ENCODE measurements around the gene POM121L2. TPM values are rescaled to one million over a fixed set of nuclear protein-coding genes. Genes with fewer than 3 reads are reported as not detected.

POM121L2 gene
- not detected for total RNA-seq
- long read RNA-seq: 0 reads

GRCh38 chr6:27312146-27312949, at the start of gene POM121L2:
POM121L2 (minus strand) TSS chr6:27312273; CDS start chr6:27312170, 103 bp downstream.
- DNase-seq (ENCODE audit: low spot score): no peak

GRCh38 chr6:27359231-27359630, 47.2 kb upstream of the POM121L2 start:
- no peak for DNase-seq (ENCODE audit: low spot score)

DNA sequence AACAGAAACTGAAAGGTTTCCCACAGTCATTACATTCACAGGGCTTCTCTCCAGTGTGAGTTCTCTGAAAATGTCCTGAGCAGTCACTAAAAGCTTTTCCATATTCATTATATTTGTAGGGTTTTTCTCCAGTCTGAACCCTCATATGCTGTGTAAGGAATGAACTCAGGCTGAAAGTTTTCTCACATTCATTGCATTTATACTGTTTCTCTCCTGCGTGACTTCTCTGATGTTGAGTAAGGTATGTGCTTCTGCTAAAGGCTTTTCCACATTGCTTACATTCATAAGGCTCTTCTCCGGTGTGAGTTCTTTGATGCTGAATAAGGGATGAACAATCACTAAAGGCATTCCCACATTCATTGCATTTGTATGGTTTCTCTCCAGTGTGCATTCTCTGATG, 46.7 kb upstream of the POM121L2 start:
- DNase-seq (ENCODE audit: low spot score): no peak

DNA sequence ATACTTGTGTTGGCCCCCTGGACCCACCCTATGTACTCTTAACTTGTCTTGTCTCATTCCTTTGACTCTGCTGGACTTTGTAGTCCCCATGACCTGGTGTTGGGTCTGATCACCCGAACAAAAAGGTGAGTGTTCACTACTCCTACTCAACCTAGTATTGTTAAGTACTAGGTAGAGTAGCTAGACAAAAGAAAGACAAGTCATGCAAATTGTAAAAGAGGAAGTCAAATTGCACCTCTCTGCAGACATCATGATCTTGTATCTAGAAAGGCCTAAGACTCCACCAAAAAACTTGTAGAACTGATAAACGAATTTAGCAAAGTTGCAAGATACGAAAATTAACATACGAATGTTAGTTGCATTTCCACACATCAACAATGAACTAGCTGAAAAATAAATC, 40.8 kb upstream of the POM121L2 start:
- no peak for DNase-seq (ENCODE audit: low spot score)

DNA sequence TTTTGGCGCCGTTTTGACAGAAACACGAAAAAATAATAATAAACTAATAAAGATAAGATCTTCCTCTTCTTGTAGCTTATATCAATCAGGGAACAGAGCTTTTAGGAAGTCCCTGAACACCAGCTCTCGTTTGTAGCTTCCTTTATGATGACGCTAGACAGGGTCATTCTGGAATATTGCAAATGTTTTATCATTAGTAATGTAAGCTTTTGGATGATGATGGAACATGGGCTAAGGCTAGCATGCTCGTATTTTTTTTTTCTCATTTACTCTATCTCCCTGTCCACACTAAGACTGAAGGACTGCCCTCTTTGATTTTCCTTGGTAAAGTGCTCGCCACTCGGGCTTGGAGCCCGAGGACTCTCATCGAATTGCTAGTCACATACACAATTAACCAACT, 22.1 kb upstream of the POM121L2 start:
- no peak for DNase-seq (ENCODE audit: low spot score)

GRCh38 chr6:27333642-27334040, 21.6 kb upstream of the POM121L2 start:
- DNase-seq (ENCODE audit: low spot score): no peak

DNA sequence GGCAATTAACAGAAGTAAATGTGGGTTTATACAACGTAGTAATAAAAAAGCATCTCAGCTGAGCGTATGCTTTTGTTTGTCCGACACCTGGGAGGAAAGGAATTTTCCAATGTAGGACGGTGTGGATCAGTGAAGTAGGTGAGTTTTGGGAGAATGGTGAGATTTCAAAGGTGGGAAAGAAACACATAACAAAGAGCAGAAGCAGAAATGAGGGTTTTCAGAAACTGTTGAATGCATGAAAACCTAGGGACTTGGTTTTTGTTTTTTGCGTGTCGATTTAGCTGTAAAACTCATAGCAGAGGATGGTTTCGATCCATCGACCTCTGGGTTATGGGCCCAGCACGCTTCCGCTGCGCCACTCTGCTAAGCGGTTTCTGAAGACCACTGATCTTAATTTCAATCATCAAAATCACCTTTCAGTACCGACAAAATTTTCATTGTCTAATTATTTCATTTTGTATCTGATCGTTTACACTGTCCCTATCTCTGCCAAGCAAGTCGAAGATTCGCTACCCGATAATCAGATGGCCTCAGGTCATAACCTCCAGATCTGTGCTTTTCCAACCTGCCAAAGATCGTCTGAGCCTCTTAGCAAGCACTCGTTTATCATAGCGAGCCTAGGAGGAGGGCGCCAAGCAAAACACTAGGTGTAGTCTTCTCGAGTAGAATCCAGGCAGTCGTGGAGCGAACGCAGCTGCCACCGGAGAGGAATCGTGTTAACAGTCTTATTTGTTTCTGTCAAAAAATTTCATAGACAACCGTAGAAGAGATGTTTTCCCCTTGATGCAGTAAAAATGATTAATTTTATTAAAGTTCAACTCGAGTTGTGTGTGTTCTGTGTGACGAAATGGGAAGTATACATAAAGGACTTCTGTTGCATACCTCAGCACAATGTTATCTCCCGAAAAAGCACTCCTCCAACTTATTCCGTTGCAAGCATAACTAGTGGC, 20.9 kb upstream of the POM121L2 start:
- no peak for DNase-seq (ENCODE audit: low spot score)

GRCh38 chr6:27327023-27327738, 15.1 kb upstream of the POM121L2 start:
- DNase-seq (ENCODE audit: low spot score): no peak

DNA sequence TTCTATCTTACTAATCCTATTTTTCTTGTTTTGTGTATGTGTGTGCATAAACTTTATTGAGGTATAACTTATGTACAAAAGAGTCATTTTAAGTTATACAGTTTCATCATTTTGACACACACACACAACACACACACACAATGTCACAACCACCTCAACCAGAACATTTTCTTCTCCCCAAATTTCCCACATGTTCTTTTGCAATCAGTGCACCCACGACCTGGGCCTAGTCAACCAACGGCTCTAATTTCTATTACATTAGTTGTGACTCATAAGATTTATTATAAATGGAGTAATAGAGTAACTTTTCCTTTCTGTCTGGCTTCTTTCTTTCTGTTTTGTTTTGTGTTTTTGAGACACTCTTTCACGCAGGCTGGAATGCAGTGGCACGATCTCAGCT, 9.8 kb upstream of the POM121L2 start:
- DNase-seq (ENCODE audit: low spot score): no peak

DNA sequence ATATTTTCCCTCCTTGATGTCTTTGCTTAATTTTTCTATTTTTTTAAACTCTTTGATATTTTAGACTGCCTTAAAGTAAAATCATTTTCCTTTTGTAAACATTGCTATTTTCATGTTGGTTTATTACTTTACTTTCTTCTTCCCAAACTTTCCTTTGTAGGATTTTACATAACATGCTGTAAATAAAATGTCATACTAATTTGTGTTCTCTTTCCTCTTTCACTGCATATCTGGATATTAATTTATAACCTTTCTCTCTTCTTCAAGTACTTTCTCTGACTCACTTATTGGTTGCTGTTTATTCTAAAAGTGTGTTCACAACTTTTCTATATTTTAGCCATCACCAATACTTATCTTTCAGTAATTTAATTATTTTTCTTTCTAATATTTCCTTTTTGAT, 9.3 kb upstream of the POM121L2 start:
- DNase-seq (ENCODE audit: low spot score): no peak

- DNase-seq (ENCODE audit: low spot score): no peak
Measured at GRCh38 chr6:27318973-27319372, 6.9 kb upstream of the POM121L2 start.

GRCh38 chr6:27314046-27314445, 2.0 kb upstream of the POM121L2 start:
- no peak for DNase-seq (ENCODE audit: low spot score)

- no peak for DNase-seq (ENCODE audit: low spot score)
Measured at GRCh38 chr6:27312950-27313271, 838 bp upstream of the POM121L2 start.

- DNase-seq (ENCODE audit: low spot score): no peak
Measured at GRCh38 chr6:27311806-27312145, 297 bp downstream of the POM121L2 start.

DNA sequence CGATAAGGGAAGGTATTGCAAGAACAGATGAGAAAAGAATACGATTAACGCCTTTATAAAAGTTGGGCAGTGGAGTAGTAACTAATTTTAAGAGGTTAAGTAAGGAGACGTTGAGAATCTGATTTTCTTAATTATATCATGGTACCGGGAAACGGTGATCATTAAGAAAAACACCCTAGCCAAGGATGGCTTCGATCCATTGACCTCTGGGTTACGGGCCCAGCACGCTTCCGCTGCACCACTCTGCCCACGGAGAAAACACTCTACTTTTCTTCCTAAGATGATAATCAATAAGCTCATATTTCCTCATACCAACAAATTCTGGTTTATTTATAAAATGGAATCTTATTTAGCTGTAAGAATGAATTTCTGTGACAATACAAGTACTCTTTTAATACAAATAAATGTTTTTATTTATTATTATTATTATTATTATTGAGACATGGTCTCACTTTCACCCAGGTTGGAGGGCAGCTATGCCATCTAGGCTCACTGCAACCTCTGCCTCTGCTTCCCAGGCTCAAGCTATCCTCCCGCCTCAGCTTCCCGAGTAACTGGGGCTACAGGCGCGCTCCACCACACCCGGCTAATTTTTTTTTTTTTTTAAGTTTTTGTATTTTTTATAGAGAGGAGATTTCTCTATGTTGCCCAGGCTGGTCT, 8.3 kb downstream of the POM121L2 start:
- DNase-seq (ENCODE audit: low spot score): no peak

- DNase-seq (ENCODE audit: low spot score): no peak
Measured at GRCh38 chr6:27297857-27298730, 14.0 kb downstream of the POM121L2 start.

GRCh38 chr6:27297484-27297856, 14.6 kb downstream of the POM121L2 start:
- no peak for DNase-seq (ENCODE audit: low spot score)

DNA sequence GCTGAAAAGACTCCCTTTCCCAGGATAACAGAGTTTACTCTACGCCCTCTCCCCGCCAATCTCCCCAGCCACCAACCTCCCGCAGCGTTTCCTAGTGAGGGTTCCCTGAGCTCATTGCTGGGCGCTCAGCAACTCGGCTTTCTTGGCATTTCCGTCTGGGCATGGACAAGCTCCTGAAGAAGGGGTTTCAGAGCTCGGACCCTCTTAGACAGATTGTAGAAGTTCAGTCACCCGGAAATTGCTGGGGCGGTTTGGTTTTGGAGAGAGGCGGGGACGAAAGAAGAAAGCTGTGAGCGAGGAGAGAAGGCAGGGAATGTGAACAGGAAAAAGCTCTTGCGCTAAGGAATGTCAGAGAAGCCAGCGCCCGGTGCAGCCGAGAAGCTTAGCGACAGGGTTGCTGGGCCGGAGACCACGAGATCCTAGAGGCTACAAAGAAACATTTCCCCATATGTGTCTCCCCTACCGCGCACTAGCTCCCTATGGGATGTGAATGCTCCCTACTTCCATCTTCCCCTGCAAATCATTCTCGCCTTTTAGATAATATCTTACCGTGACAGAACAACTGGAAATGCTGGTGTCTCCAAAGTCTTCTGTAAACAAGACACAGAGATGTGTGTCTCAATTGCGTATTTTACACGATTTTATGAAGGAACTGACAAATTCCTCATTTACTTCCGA, 15.8 kb downstream of the POM121L2 start:
- no peak for DNase-seq (ENCODE audit: low spot score)

DNA sequence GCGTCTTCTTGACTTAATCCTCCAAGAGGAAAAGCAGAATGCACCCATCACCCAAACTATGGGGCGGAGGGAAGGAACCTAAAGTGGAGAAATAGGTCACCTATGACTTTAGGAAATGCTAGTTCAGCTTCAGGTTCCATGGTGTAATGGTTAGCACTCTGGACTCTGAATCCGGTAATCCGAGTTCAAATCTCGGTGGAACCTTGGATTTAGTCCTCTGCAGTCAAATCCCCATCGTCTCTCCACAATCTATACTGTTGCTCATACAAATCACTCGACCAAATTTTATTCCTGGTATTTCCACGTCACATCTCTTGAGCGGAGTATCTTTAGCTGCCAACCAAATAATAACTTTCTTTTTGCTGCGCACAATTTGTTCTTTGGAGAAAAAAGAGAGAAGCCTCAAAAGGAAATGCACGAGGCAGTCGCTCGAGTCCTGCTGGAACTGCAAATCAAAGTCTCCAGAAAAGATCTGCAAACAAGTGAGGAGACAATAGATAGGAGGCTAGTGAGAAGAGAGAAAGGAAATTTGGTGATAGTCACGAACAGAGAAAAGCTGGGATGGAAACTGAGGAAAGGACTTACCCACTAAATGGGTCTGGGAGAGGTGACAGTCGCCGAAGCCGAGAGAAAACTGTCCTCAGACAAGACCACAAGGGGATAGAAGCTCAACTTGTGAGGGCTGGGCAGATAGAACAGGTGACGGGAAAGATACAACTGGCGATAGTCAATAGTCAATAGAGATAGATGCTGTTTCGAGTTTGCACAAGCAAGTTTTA, 16.6 kb downstream of the POM121L2 start:
- no peak for DNase-seq (ENCODE audit: low spot score)

Data from mesenteric fat pad (tissue), 1 donor.